H1 (cell line): ENCODE measurements around the gene HOXA10. TPM values are rescaled to one million over a fixed set of nuclear protein-coding genes. Genes with fewer than 3 reads are reported as not detected.
A peak's percentile ranks its signal among the peaks of the same experiment; 100 is the strongest.

Source experiments
- CTCF ChIA-PET: fragments of 300-600 bp; sonication (Branson Sonifier 250); formaldehyde crosslinking; loops from one replicate; lab custom pipeline; 2021; ENCODE audit not compliant: partially characterized antibody; lab: Charles Lee
- POLR2A ChIA-PET: fragments of 300-600 bp; sonication (Branson Sonifier 250); formaldehyde crosslinking; loops from one replicate; lab custom pipeline; 2021; ENCODE audit warnings: inconsistent platforms; ENCODE audit not compliant: partially characterized antibody; lab: Charles Lee
- DNase-seq, 2 experiments: peaks; one replicate each; pipeline versions ENCODE4 v3.0.0 to v3.0.0-alpha.2; 2010 to 2022; ENCODE audit warnings: low spot score in 2 of 2, low read depth in 1 of 2, mixed read lengths in 1 of 2
- FAIRE-seq: peaks from 2 replicates; lab custom pipeline; 2011; peaks lifted over from hg19 to GRCh38; lab: Jason Lieb, UNC
- H2AFZ ChIP-seq: 2 replicates; pipeline ENCODE4 v1.8.1; 2012; ENCODE audit warnings: low read length, inconsistent platforms
- H2AK5ac ChIP-seq: 2 replicates; pipeline ENCODE4 v1.6.1; 2013; ENCODE audit warnings: low read depth, low read length
- H2BK120ac ChIP-seq: replicated peaks from 2 replicates; pipeline ENCODE3; 2013; ENCODE audit warnings: low read depth, low read length, inconsistent platforms
- H2BK12ac ChIP-seq: 2 replicates; pipeline ENCODE4 v1.6.1; 2013; ENCODE audit warnings: low read depth, low read length
- H2BK15ac ChIP-seq: 2 replicates; pipeline ENCODE4 v1.6.1; 2013; ENCODE audit warnings: low read length
- H2BK20ac ChIP-seq: 2 replicates; pipeline ENCODE4 v1.6.1; 2013; ENCODE audit warnings: low read length
- H2BK5ac ChIP-seq: 2 replicates; pipeline ENCODE4 v1.6.1; 2013; ENCODE audit warnings: low read depth, low read length
- H3K14ac ChIP-seq: 2 replicates; pipeline ENCODE4 v1.6.1; 2013; ENCODE audit warnings: inconsistent platforms; ENCODE audit not compliant: insufficient read length
- H3K18ac ChIP-seq: 2 replicates; pipeline ENCODE4 v1.6.1; 2013; ENCODE audit warnings: low read length; ENCODE audit errors: extremely low read depth
- H3K23ac ChIP-seq: 2 replicates; pipeline ENCODE4 v1.6.1; 2013; ENCODE audit warnings: inconsistent platforms; ENCODE audit not compliant: insufficient read length
- H3K23me2 ChIP-seq: 2 replicates; pipeline ENCODE4 v1.6.1; 2013; ENCODE audit warnings: low read depth, low read length
- H3K27ac ChIP-seq: 2 replicates; pipeline ENCODE4 v1.6.1; 2011; ENCODE audit warnings: low read depth, low read length, inconsistent platforms
- H3K27me3 ChIP-seq, 4 experiments: replicated peaks in 1 of 4; 1 replicate in 1 of 4; 2 replicates in 3 of 4; pipeline versions ENCODE4 v1.6.1 to v1.8.1; 2011 to 2013; ENCODE audit warnings: low read length in 3 of 4, mild to moderate bottlenecking in 3 of 4, inconsistent platforms in 2 of 4, mixed read lengths in 2 of 4, moderate library complexity in 1 of 4; ENCODE audit not compliant: control insufficient read depth in 3 of 4, insufficient read depth in 3 of 4; ENCODE audit errors: extremely low read depth in 1 of 4
- H3K36me3 ChIP-seq, 4 experiments: 2 replicates each; pipeline versions ENCODE4 v1.6.1 to v1.8.1; 2011 to 2013; ENCODE audit warnings: mild to moderate bottlenecking in 4 of 4, low read length in 3 of 4, moderate library complexity in 2 of 4, control low read depth in 1 of 4, inconsistent platforms in 1 of 4; ENCODE audit not compliant: insufficient read depth in 4 of 4, control insufficient read depth in 2 of 4
- H3K4ac ChIP-seq: replicated peaks from 2 replicates; pipeline ENCODE3; 2013; ENCODE audit warnings: low read length, low read depth, mixed read lengths, inconsistent platforms; ENCODE audit not compliant: insufficient read length
- H3K4me1 ChIP-seq, 4 experiments: replicated peaks in 1 of 4; 1 replicate in 1 of 4; 2 replicates in 3 of 4; pipeline versions ENCODE4 v1.6.1 to v1.8.1; 2011 to 2013; ENCODE audit warnings: low read length in 3 of 4, inconsistent platforms in 2 of 4, mixed read lengths in 1 of 4; ENCODE audit not compliant: insufficient read depth in 4 of 4, control insufficient read depth in 3 of 4
- H3K4me2 ChIP-seq, 2 experiments: 2 replicates each; pipeline versions ENCODE4 v1.6.1 to v1.8.1; 2011 to 2013; ENCODE audit warnings: low read depth in 2 of 2, low read length in 2 of 2, control low read depth in 1 of 2, inconsistent platforms in 1 of 2, mild to moderate bottlenecking in 1 of 2; ENCODE audit not compliant: insufficient read depth in 1 of 2
- H3K4me3 ChIP-seq, 4 experiments: fragments of 200-600, 300-600 bp in 1 of 4; sonication (generic), shearing (Covaris generic), sonication (Bioruptor Twin) in 1 of 4; 2 replicates each; pipeline versions ENCODE4 v1.5.1 to v1.8.1; 2011 to 2016; ENCODE audit warnings: low read length in 4 of 4, low read depth in 3 of 4, control low read depth in 2 of 4, inconsistent platforms in 2 of 4, mild to moderate bottlenecking in 2 of 4, mixed read lengths in 1 of 4, moderate library complexity in 1 of 4; ENCODE audit not compliant: insufficient read depth in 2 of 4; ENCODE audit errors: extremely low read depth in 1 of 4
- H3K56ac ChIP-seq: replicated peaks from 2 replicates; pipeline ENCODE3; 2013; ENCODE audit warnings: low read depth, mild to moderate bottlenecking, mixed read lengths, low read length, inconsistent platforms; ENCODE audit not compliant: insufficient read length
- H3K79me1 ChIP-seq: 2 replicates; pipeline ENCODE4 v1.6.1; 2013; ENCODE audit warnings: low read depth, low read length, control low read depth
- H3K79me2 ChIP-seq, 2 experiments: 2 replicates each; pipeline versions ENCODE4 v1.6.1 to v1.8.1; 2012 to 2013; ENCODE audit warnings: low read length in 2 of 2, mild to moderate bottlenecking in 2 of 2, inconsistent platforms in 1 of 2; ENCODE audit not compliant: insufficient read depth in 2 of 2, control insufficient read depth in 1 of 2
- H3K9ac ChIP-seq, 4 experiments: replicated peaks in 1 of 4; 1 replicate in 1 of 4; 2 replicates in 3 of 4; pipeline versions ENCODE4 v1.6.1 to v1.8.1; 2011 to 2013; ENCODE audit warnings: low read depth in 3 of 4, low read length in 3 of 4, control low read depth in 2 of 4, mild to moderate bottlenecking in 2 of 4, moderate library complexity in 2 of 4, inconsistent platforms in 1 of 4; ENCODE audit errors: extremely low read depth in 1 of 4
- H3K9me3 ChIP-seq, 2 experiments: 2 replicates each; pipeline versions ENCODE4 v1.6.1 to v1.8.1; 2012 to 2013; ENCODE audit warnings: mild to moderate bottlenecking in 2 of 2, moderate library complexity in 2 of 2, control low read depth in 1 of 2, inconsistent platforms in 1 of 2, low read depth in 1 of 2, low read length in 1 of 2, mixed read lengths in 1 of 2; ENCODE audit not compliant: insufficient read depth in 2 of 2
- H4K20me1 ChIP-seq, 2 experiments: replicated peaks in 1 of 2; 2 replicates each; pipeline versions ENCODE3 to v1.8.1; 2011 to 2013; ENCODE audit warnings: inconsistent platforms in 2 of 2, low read length in 2 of 2, mild to moderate bottlenecking in 1 of 2; ENCODE audit not compliant: insufficient read depth in 2 of 2, control insufficient read depth in 1 of 2
- H4K5ac ChIP-seq: 2 replicates; pipeline ENCODE4 v1.6.1; 2013; ENCODE audit warnings: low read length, low read depth, mixed read lengths, inconsistent platforms; ENCODE audit not compliant: insufficient read length
- H4K8ac ChIP-seq: 2 replicates; pipeline ENCODE4 v1.8.0; 2013; ENCODE audit warnings: mild to moderate bottlenecking, moderate library complexity, low read length, inconsistent platforms; ENCODE audit not compliant: insufficient read depth; ENCODE audit errors: extremely low read depth
- H4K91ac ChIP-seq: replicated peaks from 2 replicates; pipeline ENCODE3; 2013; ENCODE audit warnings: low read length, mixed read lengths, inconsistent platforms; ENCODE audit not compliant: insufficient read length
- BACH1 ChIP-seq: IDR thresholded peaks from 2 replicates; pipeline ENCODE4 v1.6.1; 2012; ENCODE audit warnings: low read length, improper control_type of control experiment
- CEBPB ChIP-seq: IDR thresholded peaks from 2 replicates; pipeline ENCODE4 v1.6.1; 2012; ENCODE audit warnings: low read depth, low read length
- E2F6 ChIP-seq: IDR thresholded peaks from 2 replicates; pipeline ENCODE4 v1.6.1; 2012; ENCODE audit warnings: inconsistent platforms
- FOSL1 ChIP-seq: IDR thresholded peaks from 2 replicates; pipeline ENCODE4 v1.6.1; 2011; ENCODE audit warnings: mild to moderate bottlenecking, low read depth, low read length, moderate library complexity; ENCODE audit not compliant: insufficient read depth
- KDM4A ChIP-seq: IDR thresholded peaks from one replicate; pipeline ENCODE4 v1.7.1; 2012; ENCODE audit warnings: low read depth, mild to moderate bottlenecking, moderate library complexity, low read length, inconsistent platforms; ENCODE audit not compliant: severe bottlenecking
- MAX ChIP-seq: IDR thresholded peaks from 2 replicates; pipeline ENCODE4 v1.6.1; 2012; ENCODE audit warnings: inconsistent platforms
- NANOG ChIP-seq: IDR thresholded peaks from 2 replicates; pipeline ENCODE4 v1.6.1; 2011; ENCODE audit warnings: low read length, low read depth, mild to moderate bottlenecking, inconsistent platforms; ENCODE audit not compliant: insufficient read depth, poor library complexity, severe bottlenecking
- SP4 ChIP-seq: IDR thresholded peaks from 2 replicates; pipeline ENCODE4 v1.6.1; 2012; ENCODE audit warnings: low read length, inconsistent platforms
- SRF ChIP-seq: IDR thresholded peaks from 2 replicates; pipeline ENCODE4 v1.6.1; 2011; ENCODE audit warnings: mild to moderate bottlenecking, low read depth, low read length, moderate library complexity
- SUZ12 ChIP-seq: fragments of 200-600 bp; sonication (generic); IDR thresholded peaks from 2 replicates; pipeline ENCODE4 v1.6.1; 2012; ENCODE audit warnings: mild to moderate bottlenecking, inconsistent platforms, low read length, moderate library complexity, mixed read lengths
- WGBS, 2 experiments: shearing (Covaris generic) in 1 of 2; methylation state at CpG; one replicate each; pipeline versions ENCODE4 v1.1.6 to v1.1.7; 2013 to 2015; ENCODE audit warnings: low lambda C conversion rate in 2 of 2, mixed read lengths in 2 of 2, inconsistent platforms in 1 of 2, low coverage in 1 of 2, missing lambda C conversion rate in 1 of 2; ENCODE audit not compliant: insufficient replicate concordance in 2 of 2, insufficient coverage in 1 of 2, insufficient read length in 1 of 2; ENCODE audit errors: extremely low coverage in 1 of 2, missing lambda C conversion rate in 1 of 2; 5-methylcytosine and 5-hydroxymethylcytosine counted together
- polyA plus RNA-seq, 7 experiments: library from polyadenylated mRNA; depleted of rRNA in 3 of 7; stranded (reverse) in 5 of 7; unstranded in 2 of 7; fragments of >200 nt in 5 of 7; fragments of 200-250 nt in 2 of 7; gene quantifications; 1 replicate in 5 of 7; 2 replicates in 1 of 7; 4 replicates in 1 of 7; pipeline versions ENCODE4 v1.2.1 to v1.2.3, GENCODE V29; 2011 to 2013; ENCODE audit warnings: missing spikeins in 2 of 7, mixed read lengths in 2 of 7
- total RNA-seq: library from RNA; stranded (reverse); fragmentation: NEBNext Ultra II Directional; extraction: Animal tissue kit (Norgen Biotek cat#: 25700); gene quantifications from 2 replicates; pipeline ENCODE4 v1.2.1, GENCODE V29; 2021

Gene HOXA10
- total and polyA plus RNA-seq, 2 of the 8 experiments (the other 6 are each of a cell fraction or from before 2014, with no cell fraction given), result not detected

GRCh38 chr7:27188386-27189294, 14.5 kb upstream of the HOXA10 start:
- Histone ChIP-seq H3K4me1 (peaks cover 0 to 27% (median 17%) of the 10 kb centered on the region in 4 experiments; a peak in 6 of 7 replicates), H3K4me2 (peak overlapping the region; percentile 29 to 41), H3K9ac (no peak overlapping the region), H3K23me2 (no peaks in the 10 kb centered on the region), H3K4ac (no peak overlapping the region), H3K9me3 (peaks cover 0 to 3% of the 10 kb centered on the region in 2 experiments; a peak in 1 of 4 replicates), H2BK12ac (peak overlapping the region; percentile 60; the same call in 1 of the 2 replicates), H3K79me1 (no peaks in the 10 kb centered on the region), H4K91ac (no peak overlapping the region), H2BK20ac (no peak overlapping the region), H2BK15ac (no peak overlapping the region), H4K8ac (peak overlapping the region; percentile 1; the same call in 1 of the 2 replicates), H3K36me3 (peaks cover 0 to 15% (median 0%) of the 10 kb centered on the region in 4 experiments; a peak in 1 of 8 replicates), H3K27me3 (peaks cover 98 to 100% (median 99%) of the 10 kb centered on the region in 4 experiments), H3K79me2 (no peaks in the 10 kb centered on the region), H4K20me1 (peaks cover 33 to 59% of the 10 kb centered on the region in 2 experiments), H3K14ac (no peak overlapping the region), H2AK5ac (no peak overlapping the region), H3K56ac (no peak overlapping the region), H2BK5ac (no peak overlapping the region), H4K5ac (no peak overlapping the region), H2BK120ac (no peak overlapping the region), H3K27ac (no peak overlapping the region), H3K18ac (no peak overlapping the region), H3K23ac (no peak overlapping the region), H3K4me3 (peak overlapping the region in 1 of 4 experiments; percentile 38; a peak in 2 of 8 replicates), H2AFZ (no peak overlapping the region)
- CTCF ChIA-PET, result interaction anchor here (0.7 to 9.1 kb wide), 10 partner anchors 9 to 958 kb away, joined by 3 to 64 read pairs (median 4); partner anchors contain the start of gene HOXA7
- DNase-seq, result peak in 1 of 2 experiments; percentile 70
- FAIRE-seq, result no peak
- WGBS, 2 experiments, result 6% methylated on average over 47 of the region's 49 CpGs; no CpG with 5 or more reads in 1 of the 2 experiments
- POLR2A ChIA-PET, result no interaction called here
- TF ChIP-seq E2F6, result peak; percentile 51; the same call in 1 of the 2 replicates
- peak; percentile 45; the same call in 1 of the 2 replicates for TF ChIP-seq MAX
- TF ChIP-seq SP4, result no peak
- no peak for TF ChIP-seq FOSL1
- no peak for TF ChIP-seq CEBPB
- no peak for TF ChIP-seq KDM4A
- TF ChIP-seq BACH1, result no peak
- TF ChIP-seq NANOG, result no peak
- peak; percentile 94 for TF ChIP-seq SUZ12
- TF ChIP-seq SRF, result no peak
